Measurements from ENCODE around the gene ASCL2.

Gene ASCL2

GRCh38 chr11:2271327-2272227, 1.2 kb upstream of the ASCL2 start:
- DNase-seq: no peak

- DNase-seq: no peak
These were observed 614 bp upstream of the ASCL2 start for GRCh38 chr11:2271077-2271326.

GRCh38 chr11:2269601-2270321, 627 bp downstream of the ASCL2 start:
- DNase-seq: peak; percentile 17

GRCh38 chr11:2268729-2269600, 1.4 kb downstream of the ASCL2 start:
- no peak for DNase-seq

GRCh38 chr11:2267851-2268728, 2.3 kb downstream of the ASCL2 start:
- DNase-seq: no peak

- no peak for DNase-seq
These were observed 3.0 kb downstream of the ASCL2 start for GRCh38 chr11:2267306-2267850.

GRCh38 chr11:2266586-2267305, 3.6 kb downstream of the ASCL2 start:
- DNase-seq: no peak

- DNase-seq: no peak
These were observed 4.4 kb downstream of the ASCL2 start for GRCh38 chr11:2265854-2266585.

- DNase-seq: no peak
These were observed 5.0 kb downstream of the ASCL2 start for GRCh38 chr11:2265396-2265795.

GRCh38 chr11:2264366-2265053, 5.9 kb downstream of the ASCL2 start:
- no peak for DNase-seq

GRCh38 chr11:2263724-2264360, 6.5 kb downstream of the ASCL2 start:
- no peak for DNase-seq

GRCh38 chr11:2263071-2263565, 7.3 kb downstream of the ASCL2 start:
- no peak for DNase-seq

GRCh38 chr11:2262301-2263070, 7.9 kb downstream of the ASCL2 start:
- no peak for DNase-seq

GRCh38 chr11:2261436-2262230, 8.8 kb downstream of the ASCL2 start:
- DNase-seq: no peak

GRCh38 chr11:2260491-2261364, 9.7 kb downstream of the ASCL2 start:
- DNase-seq: no peak

- DNase-seq: no peak
These were observed 10.4 kb downstream of the ASCL2 start for GRCh38 chr11:2259897-2260451.
